Measurements from ENCODE around the gene SPRY1.

SPRY1 gene

DNA sequence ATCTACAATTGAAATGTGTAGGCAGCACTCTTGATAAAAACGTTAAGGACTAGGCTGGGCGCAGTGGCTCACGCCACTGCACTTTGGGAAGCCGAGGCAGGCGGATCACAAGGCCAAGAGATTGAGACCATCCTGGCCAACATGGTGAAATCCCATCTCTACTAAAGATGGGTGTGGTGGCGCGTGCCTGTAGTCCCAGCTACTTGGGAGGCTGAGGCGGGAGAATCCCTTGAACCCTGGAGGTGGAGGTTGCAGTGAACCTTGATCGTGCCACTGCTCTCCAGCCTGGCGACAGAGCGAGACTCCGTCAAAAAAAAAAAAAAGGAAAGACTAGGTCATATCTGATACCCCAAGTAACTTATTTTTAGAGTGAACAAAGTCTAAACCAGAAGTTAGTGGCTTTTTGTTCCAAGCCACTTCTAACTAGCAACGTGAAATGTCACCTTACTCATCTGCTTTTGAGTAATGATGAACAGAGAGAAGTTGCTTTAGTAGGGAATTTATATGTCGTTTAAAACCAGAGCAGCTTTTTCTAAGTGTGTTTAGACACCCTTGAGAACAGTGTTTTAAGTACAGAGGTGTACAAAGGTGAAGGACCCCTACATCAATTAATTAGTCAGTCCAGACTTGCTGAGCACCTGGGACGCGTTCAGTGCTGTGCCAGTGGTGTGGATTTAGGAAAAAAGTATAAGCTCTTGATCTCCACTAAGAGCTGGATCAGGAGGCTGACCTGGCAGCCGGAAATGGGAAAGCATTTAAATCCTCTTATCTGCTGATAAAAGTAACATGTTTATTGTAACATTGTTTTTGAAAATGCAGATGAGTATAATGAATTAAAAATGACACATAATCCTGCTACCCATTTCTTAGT, 23.5 kb downstream of the SPRY1 start:
- no peak overlapping the region for H3K4me3 ChIP-seq (ENCODE audit: low read length)
- no peak overlapping the region for H2BK5ac ChIP-seq (ENCODE audit: low read length)
- H3K56ac ChIP-seq (ENCODE audit: low read length), result no peak overlapping the region
- no peak overlapping the region for H4K5ac ChIP-seq (ENCODE audit: low read length)
- H3K4ac ChIP-seq (ENCODE audit: low read depth, low read length), result peak overlapping the region; percentile 36
- peak overlapping the region; percentile 63 for H3K18ac ChIP-seq (ENCODE audit: low read length)
- H3K79me2 ChIP-seq (ENCODE audit: control insufficient read depth, insufficient read depth, low read length), result no peaks in the 10 kb centered on the region
- no peak overlapping the region for H3K23ac ChIP-seq (ENCODE audit: low read length)
- no peak overlapping the region for H2BK15ac ChIP-seq (replicated peaks; ENCODE audit: low read depth)
- H3K36me3 ChIP-seq (ENCODE audit: control insufficient read depth, insufficient read depth, low read length), result no peaks in the 10 kb centered on the region
- DNase-seq, result no peak
- no peak overlapping the region for H3K27ac ChIP-seq (ENCODE audit: low read depth, low read length)
- H2BK120ac ChIP-seq (ENCODE audit: low read depth, low read length), result peak overlapping the region; percentile 61
- H3K27me3 ChIP-seq (ENCODE audit: insufficient read depth, low read length, poor library complexity), result no peaks in the 10 kb centered on the region
- WGBS (ENCODE audit: extremely low coverage, insufficient coverage, low lambda C conversion rate), result no CpG with 5 or more reads among the region's 17 CpGs
- H2AK5ac ChIP-seq (ENCODE audit: low read length), result no peak overlapping the region
- H3K9ac ChIP-seq (ENCODE audit: low read length), result no peak overlapping the region
- H4K8ac ChIP-seq (ENCODE audit: low read depth, low read length), result no peak overlapping the region
- no peak overlapping the region for H3K4me2 ChIP-seq (ENCODE audit: low read length)
- H3K4me1 ChIP-seq (ENCODE audit: control insufficient read depth, low read depth, low read length), result peaks cover 2% of the 10 kb centered on the region
- H3K79me1 ChIP-seq (ENCODE audit: low read length), result no peaks in the 10 kb centered on the region

DNA sequence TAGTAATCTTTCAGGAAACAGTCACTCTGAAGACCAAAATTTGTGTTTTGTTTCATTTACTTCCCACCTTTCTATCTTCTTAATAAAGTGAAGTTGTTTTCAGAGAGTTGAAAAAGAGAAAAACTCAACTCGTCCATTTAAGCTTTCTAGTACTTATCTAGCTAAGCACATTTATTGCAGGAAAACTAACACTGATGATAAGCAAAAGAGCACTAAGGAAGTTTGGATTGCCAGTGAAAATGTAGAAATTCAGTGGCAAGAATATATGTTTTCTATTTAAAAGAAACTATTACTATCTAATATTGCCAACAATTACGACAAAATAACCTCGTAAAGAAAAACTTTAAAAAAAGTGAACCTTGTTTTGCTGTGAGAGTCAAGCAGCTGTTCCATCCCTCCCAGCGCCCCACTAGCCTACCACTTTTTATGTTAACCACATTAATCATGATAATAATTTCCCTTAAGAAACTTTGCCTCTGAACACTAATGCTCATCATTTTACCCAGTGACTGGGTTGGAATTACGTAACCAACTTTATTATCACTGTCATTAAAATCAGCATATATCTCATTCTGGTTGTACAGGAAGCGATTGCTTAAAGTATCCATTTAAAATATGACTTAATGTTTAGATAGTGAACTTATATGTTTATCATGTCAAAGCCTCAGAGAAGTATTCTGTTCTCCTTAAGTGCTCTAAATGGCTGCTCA, 24.8 kb downstream of the SPRY1 start:
- no peak overlapping the region for H3K23ac ChIP-seq (ENCODE audit: low read length)
- no peak overlapping the region for H2AK5ac ChIP-seq (ENCODE audit: low read length)
- no peak overlapping the region for H3K56ac ChIP-seq (ENCODE audit: low read length)
- no peaks in the 10 kb centered on the region for H3K79me2 ChIP-seq (ENCODE audit: control insufficient read depth, insufficient read depth, low read length)
- no peak for DNase-seq
- H2BK120ac ChIP-seq (ENCODE audit: low read depth, low read length), result no peak overlapping the region
- no peak overlapping the region for H2BK5ac ChIP-seq (ENCODE audit: low read length)
- H2BK15ac ChIP-seq (replicated peaks; ENCODE audit: low read depth), result no peak overlapping the region
- H3K4me1 ChIP-seq (ENCODE audit: control insufficient read depth, low read depth, low read length), result peaks cover 2% of the 10 kb centered on the region
- H3K36me3 ChIP-seq (ENCODE audit: control insufficient read depth, insufficient read depth, low read length), result no peaks in the 10 kb centered on the region
- H3K27ac ChIP-seq (ENCODE audit: low read depth, low read length), result no peak overlapping the region
- no peak overlapping the region for H3K4me3 ChIP-seq (ENCODE audit: low read length)
- no peak overlapping the region for H4K8ac ChIP-seq (ENCODE audit: low read depth, low read length)
- H3K27me3 ChIP-seq (ENCODE audit: insufficient read depth, low read length, poor library complexity), result no peaks in the 10 kb centered on the region
- no peak overlapping the region for H3K4ac ChIP-seq (ENCODE audit: low read depth, low read length)
- H3K4me2 ChIP-seq (ENCODE audit: low read length), result no peak overlapping the region
- H3K18ac ChIP-seq (ENCODE audit: low read length), result no peak overlapping the region
- WGBS (ENCODE audit: extremely low coverage, insufficient coverage, low lambda C conversion rate), result no CpG with 5 or more reads among the region's 6 CpGs
- no peak overlapping the region for H3K9ac ChIP-seq (ENCODE audit: low read length)
- no peaks in the 10 kb centered on the region for H3K79me1 ChIP-seq (ENCODE audit: low read length)
- H4K5ac ChIP-seq (ENCODE audit: low read length), result no peak overlapping the region

DNA sequence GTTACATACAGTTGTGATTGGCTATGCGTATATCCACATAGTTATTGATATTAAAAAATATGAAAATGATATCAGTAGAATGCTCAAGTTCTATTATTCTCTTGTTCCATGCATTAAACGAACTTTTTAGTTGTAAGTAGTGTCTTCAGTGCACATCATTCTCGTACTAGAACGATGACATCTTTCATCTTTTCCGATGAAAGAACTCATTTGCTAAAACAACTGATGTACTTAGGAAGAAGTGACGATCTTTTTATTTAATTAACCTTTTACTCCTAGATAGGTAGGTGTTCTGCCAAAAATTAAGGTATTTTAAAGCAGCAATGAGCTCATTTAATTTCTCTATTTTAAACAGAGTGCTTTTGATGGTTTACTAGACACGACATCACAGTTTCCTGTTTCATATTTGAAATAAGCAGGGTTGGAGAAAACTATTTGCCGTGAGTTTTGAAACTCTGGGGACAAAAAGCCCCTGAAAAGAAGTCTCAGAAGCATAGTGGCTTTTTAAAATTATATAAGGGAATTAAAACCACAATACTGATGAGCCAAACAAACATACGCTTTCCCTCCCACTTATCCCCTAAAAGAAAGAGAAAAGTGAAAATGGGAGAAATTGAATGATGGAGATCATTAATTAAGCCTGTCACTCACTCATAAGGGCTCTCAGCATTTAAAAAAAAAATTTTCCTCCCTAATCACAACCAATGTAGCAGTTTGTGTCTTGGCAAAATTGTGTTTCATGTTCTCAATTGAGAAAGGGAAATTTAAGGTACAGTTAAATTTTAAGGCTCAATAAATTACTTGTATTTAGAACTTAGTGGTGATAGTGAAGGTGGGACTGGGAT, 25.6 kb downstream of the SPRY1 start:
- H4K5ac ChIP-seq (ENCODE audit: low read length), result no peak overlapping the region
- H3K27me3 ChIP-seq (ENCODE audit: insufficient read depth, low read length, poor library complexity), result no peaks in the 10 kb centered on the region
- H3K27ac ChIP-seq (ENCODE audit: low read depth, low read length), result no peak overlapping the region
- no peak overlapping the region for H3K4me3 ChIP-seq (ENCODE audit: low read length)
- H2BK120ac ChIP-seq (ENCODE audit: low read depth, low read length), result no peak overlapping the region
- H4K8ac ChIP-seq (ENCODE audit: low read depth, low read length), result no peak overlapping the region
- no peak overlapping the region for H3K56ac ChIP-seq (ENCODE audit: low read length)
- no peaks in the 10 kb centered on the region for H3K79me2 ChIP-seq (ENCODE audit: control insufficient read depth, insufficient read depth, low read length)
- peaks cover 2% of the 10 kb centered on the region for H3K4me1 ChIP-seq (ENCODE audit: control insufficient read depth, low read depth, low read length)
- no peak overlapping the region for H3K4me2 ChIP-seq (ENCODE audit: low read length)
- peak overlapping the region; percentile 96 for H2BK15ac ChIP-seq (replicated peaks; ENCODE audit: low read depth)
- H3K23ac ChIP-seq (ENCODE audit: low read length), result no peak overlapping the region
- DNase-seq, result no peak
- H3K79me1 ChIP-seq (ENCODE audit: low read length), result no peaks in the 10 kb centered on the region
- H2AK5ac ChIP-seq (ENCODE audit: low read length), result no peak overlapping the region
- no peak overlapping the region for H3K18ac ChIP-seq (ENCODE audit: low read length)
- no peaks in the 10 kb centered on the region for H3K36me3 ChIP-seq (ENCODE audit: control insufficient read depth, insufficient read depth, low read length)
- H3K9ac ChIP-seq (ENCODE audit: low read length), result no peak overlapping the region
- no CpG with 5 or more reads among the region's 9 CpGs for WGBS (ENCODE audit: extremely low coverage, insufficient coverage, low lambda C conversion rate)
- no peak overlapping the region for H3K4ac ChIP-seq (ENCODE audit: low read depth, low read length)
- no peak overlapping the region for H2BK5ac ChIP-seq (ENCODE audit: low read length)

DNA sequence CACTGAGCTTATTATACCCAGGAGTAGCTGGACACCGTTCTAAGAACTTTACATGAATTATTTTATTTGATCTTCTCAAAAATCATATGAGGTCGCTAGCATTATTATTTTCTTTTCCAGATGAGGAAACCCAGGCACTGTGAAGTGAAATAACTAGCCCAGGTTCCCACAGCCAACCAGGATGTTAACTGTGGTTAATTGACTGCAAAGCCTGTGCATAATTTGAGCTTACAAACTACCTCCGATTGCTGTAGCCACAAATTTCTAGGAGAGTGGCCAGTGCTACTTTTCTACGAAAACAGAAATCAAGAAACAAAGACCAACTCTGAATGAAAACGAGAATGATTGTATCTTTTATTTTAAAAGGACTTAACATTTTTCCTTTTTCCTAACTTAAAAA, 27.2 kb downstream of the SPRY1 start:
- no peak overlapping the region for H3K9ac ChIP-seq (ENCODE audit: low read length)
- DNase-seq, result no peak
- H4K8ac ChIP-seq (ENCODE audit: low read depth, low read length), result no peak overlapping the region
- no peak overlapping the region for H3K4me2 ChIP-seq (ENCODE audit: low read length)
- no peak overlapping the region for H3K4ac ChIP-seq (ENCODE audit: low read depth, low read length)
- no peak overlapping the region for H3K23ac ChIP-seq (ENCODE audit: low read length)
- no peak overlapping the region for H3K56ac ChIP-seq (ENCODE audit: low read length)
- H2BK15ac ChIP-seq (replicated peaks; ENCODE audit: low read depth), result no peak overlapping the region
- no peak overlapping the region for H2AK5ac ChIP-seq (ENCODE audit: low read length)
- H4K5ac ChIP-seq (ENCODE audit: low read length), result no peak overlapping the region
- no peaks in the 10 kb centered on the region for H3K79me2 ChIP-seq (ENCODE audit: control insufficient read depth, insufficient read depth, low read length)
- H3K36me3 ChIP-seq (ENCODE audit: control insufficient read depth, insufficient read depth, low read length), result no peaks in the 10 kb centered on the region
- no peaks in the 10 kb centered on the region for H3K4me1 ChIP-seq (ENCODE audit: control insufficient read depth, low read depth, low read length)
- H2BK120ac ChIP-seq (ENCODE audit: low read depth, low read length), result no peak overlapping the region
- no peaks in the 10 kb centered on the region for H3K79me1 ChIP-seq (ENCODE audit: low read length)
- H3K27ac ChIP-seq (ENCODE audit: low read depth, low read length), result no peak overlapping the region
- no peak overlapping the region for H3K4me3 ChIP-seq (ENCODE audit: low read length)
- H2BK5ac ChIP-seq (ENCODE audit: low read length), result no peak overlapping the region
- H3K18ac ChIP-seq (ENCODE audit: low read length), result no peak overlapping the region
- no peaks in the 10 kb centered on the region for H3K27me3 ChIP-seq (ENCODE audit: insufficient read depth, low read length, poor library complexity)
- WGBS (ENCODE audit: extremely low coverage, insufficient coverage, low lambda C conversion rate), result no CpG with 5 or more reads among the region's 5 CpGs

DNA sequence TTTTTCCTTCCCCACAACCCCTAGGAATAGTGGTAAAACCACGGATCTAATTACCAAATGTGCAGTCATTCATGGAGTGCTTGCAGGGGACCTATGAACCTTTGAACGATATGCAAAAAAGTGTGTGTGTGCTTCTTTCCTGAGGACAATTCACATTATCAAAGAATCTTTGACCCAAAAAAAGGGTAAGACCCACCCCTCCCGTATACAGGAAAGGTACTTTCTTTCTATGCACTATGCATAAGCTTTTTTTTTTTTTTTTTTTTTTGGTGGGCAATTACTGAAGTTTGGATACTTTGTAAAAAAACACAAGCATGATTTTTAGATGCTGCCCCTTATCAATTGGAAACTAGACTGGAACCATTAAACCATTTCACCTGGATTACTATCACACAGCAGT, 31.4 kb downstream of the SPRY1 start:
- Histone ChIP-seq H3K27me3 (ENCODE audit: insufficient read depth, low read length, poor library complexity) (no peaks in the 10 kb centered on the region), H3K4me2 (ENCODE audit: low read length) (no peak overlapping the region), H3K9ac (ENCODE audit: low read length) (no peak overlapping the region), H4K8ac (ENCODE audit: low read depth, low read length) (no peak overlapping the region), H3K18ac (ENCODE audit: low read length) (no peak overlapping the region), H4K5ac (ENCODE audit: low read length) (no peak overlapping the region), H3K4ac (ENCODE audit: low read depth, low read length) (no peak overlapping the region), H2BK15ac (replicated peaks; ENCODE audit: low read depth) (no peak overlapping the region), H2BK5ac (ENCODE audit: low read length) (no peak overlapping the region), H3K4me1 (ENCODE audit: control insufficient read depth, low read depth, low read length) (no peaks in the 10 kb centered on the region), H3K4me3 (ENCODE audit: low read length) (no peak overlapping the region), H3K23ac (ENCODE audit: low read length) (no peak overlapping the region), H3K27ac (ENCODE audit: low read depth, low read length) (no peak overlapping the region), H2BK120ac (ENCODE audit: low read depth, low read length) (no peak overlapping the region), H3K56ac (ENCODE audit: low read length) (no peak overlapping the region), H2AK5ac (ENCODE audit: low read length) (no peak overlapping the region), H3K79me1 (ENCODE audit: low read length) (no peaks in the 10 kb centered on the region), H3K79me2 (ENCODE audit: control insufficient read depth, insufficient read depth, low read length) (no peaks in the 10 kb centered on the region), H3K36me3 (ENCODE audit: control insufficient read depth, insufficient read depth, low read length) (no peaks in the 10 kb centered on the region)
- DNase-seq, result no peak
- WGBS (ENCODE audit: extremely low coverage, insufficient coverage, low lambda C conversion rate), result no CpG with 5 or more reads among the region's 3 CpGs

All from mesendoderm (in vitro differentiated cells).